Activated T-helper 1 cell treated with anti-CD3 and anti-CD28 coated beads, Interleukin-12 subunit alpha, Interleukin-12 subunit beta, Interleukin-2, Interleukin-4 antibody, amounts not matched to agents 30 ng/mL and 10 ng/mL and 1 ng/mL, durations not matched to agents 14 hours and 24 hours and 36 hours (primary cell): Measurements from ENCODE around the gene FNDC5. TPM values are rescaled to one million over a fixed set of nuclear protein-coding genes. Genes with fewer than 3 reads are reported as not detected.
A peak's percentile ranks its signal among the peaks of the same experiment; 100 is the strongest.

Source experiments
- DNase-seq: peaks from one replicate; pipeline ENCODE4 v3.0.0; 2021; ENCODE audit warnings: low spot score
- H3K27ac Mint-ChIP-seq: one replicate; pipeline ENCODE4 v1.8.0; 2021; ENCODE audit warnings: mild to moderate bottlenecking, mixed read lengths
- H3K27me3 Mint-ChIP-seq: one replicate; pipeline ENCODE4 v1.8.0; 2022; ENCODE audit warnings: mild to moderate bottlenecking, moderate library complexity, mixed read lengths; ENCODE audit not compliant: insufficient read depth
- H3K36me3 Mint-ChIP-seq: one replicate; pipeline ENCODE4 v1.8.0; 2021; ENCODE audit warnings: low read depth, mixed read lengths
- H3K4me1 Mint-ChIP-seq: one replicate; pipeline ENCODE4 v1.8.0; 2021; ENCODE audit warnings: low read depth, mixed read lengths
- H3K4me3 Mint-ChIP-seq: one replicate; pipeline ENCODE4 v1.8.0; 2021; ENCODE audit warnings: mild to moderate bottlenecking, moderate library complexity, mixed read lengths
- H3K9me3 Mint-ChIP-seq: one replicate; pipeline ENCODE4 v1.8.0; 2021; ENCODE audit warnings: mixed read lengths
- intact Hi-C: fragments of 100-400 bp; cut with micrococcal nuclease; formaldehyde crosslinking; loops from one replicate; pipeline ENCODE4 v1.15.1; 2024
- total RNA-seq: library from RNA; stranded (reverse); gene quantifications from 2 replicates; pipeline ENCODE4 v1.2.3, GENCODE V29; 2022

The FNDC5 gene
- total RNA-seq, 1 donor from 2014 or later, result not detected

- DNase-seq, result no peak
- Mint-ChIP-seq H3K4me1 (peaks cover 8% of the 10 kb centered on the region), H3K9me3 (no peaks in the 10 kb centered on the region), H3K4me3 (no peak overlapping the region), H3K36me3 (peaks cover 7% of the 10 kb centered on the region), H3K27ac (no peak overlapping the region), H3K27me3 (peaks cover 47% of the 10 kb centered on the region)
- intact Hi-C loops, result loop anchor here (2.0 to 5.0 kb wide), 2 partner anchors 56 to 473 kb away; partner anchors contain the start of genes S100PBP and YARS1
Observed at GRCh38 chr1:32873484-32873883, 2.8 kb upstream of the FNDC5 start.

DNA sequence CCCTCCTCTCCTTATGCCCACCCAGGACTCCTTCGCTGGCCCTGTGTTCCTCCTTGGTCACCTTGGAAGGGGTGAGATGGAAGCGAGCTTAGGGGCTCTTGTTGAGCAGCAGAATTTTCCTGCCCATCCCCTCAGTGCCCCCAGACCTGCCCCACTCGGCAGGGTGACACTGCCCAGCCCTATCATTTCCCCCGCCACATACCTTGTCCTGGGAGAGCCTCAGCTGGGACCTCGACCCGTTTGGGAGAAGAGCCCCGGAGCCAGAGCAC, 1.4 kb upstream of the FNDC5 start:
- Mint-ChIP-seq H3K4me1 (peaks cover 8% of the 10 kb centered on the region), H3K36me3 (peaks cover 7% of the 10 kb centered on the region), H3K27me3 (peaks cover 50% of the 10 kb centered on the region), H3K9me3 (no peaks in the 10 kb centered on the region), H3K4me3 (no peak overlapping the region), H3K27ac (no peak overlapping the region)
- DNase-seq, result no peak
- intact Hi-C loops, result loop anchor here (1.0 to 5.0 kb wide), 4 partner anchors 55 to 471 kb away; partner anchors contain the start of genes S100PBP and YARS1

GRCh38 chr1:32871364-32872191, 866 bp upstream of the FNDC5 start:
- intact Hi-C loops, result loop anchor here (1.0 to 5.0 kb wide), 4 partner anchors 54 to 471 kb away; partner anchors contain the start of genes S100PBP and YARS1
- Mint-ChIP-seq H3K4me1 (peaks cover 8% of the 10 kb centered on the region), H3K36me3 (peaks cover 8% of the 10 kb centered on the region), H3K4me3 (peak overlapping the region; percentile 56), H3K27me3 (peaks cover 50% of the 10 kb centered on the region), H3K27ac (no peak overlapping the region), H3K9me3 (no peaks in the 10 kb centered on the region)
- DNase-seq, result no peak

- no peak overlapping the region for H3K27ac Mint-ChIP-seq
- peak overlapping the region; percentile 56 for H3K4me3 Mint-ChIP-seq
- DNase-seq, result no peak
- H3K36me3 Mint-ChIP-seq, result peaks cover 11% of the 10 kb centered on the region
- H3K9me3 Mint-ChIP-seq, result no peaks in the 10 kb centered on the region
- no peaks in the 10 kb centered on the region for H3K4me1 Mint-ChIP-seq
- peaks cover 42% of the 10 kb centered on the region for H3K27me3 Mint-ChIP-seq
- intact Hi-C loops, result loop anchor here (5.0 kb wide), 1 partner anchor 53 kb away; the partner anchor contains the start of genes S100PBP and YARS1
Observed at GRCh38 chr1:32869923-32870614, 643 bp downstream of the FNDC5 start.

GRCh38 chr1:32868806-32869455, 1.8 kb downstream of the FNDC5 start:
- intact Hi-C loops, result no loop called here
- Mint-ChIP-seq H3K9me3 (no peaks in the 10 kb centered on the region), H3K36me3 (peaks cover 21% of the 10 kb centered on the region), H3K4me3 (no peak overlapping the region), H3K27ac (no peak overlapping the region), H3K27me3 (peaks cover 38% of the 10 kb centered on the region), H3K4me1 (no peaks in the 10 kb centered on the region)
- DNase-seq, result no peak

- Mint-ChIP-seq H3K4me1 (no peaks in the 10 kb centered on the region), H3K27ac (no peak overlapping the region), H3K36me3 (peaks cover 23% of the 10 kb centered on the region), H3K9me3 (no peaks in the 10 kb centered on the region), H3K4me3 (no peak overlapping the region), H3K27me3 (peaks cover 36% of the 10 kb centered on the region)
- intact Hi-C loops, result no loop called here
- DNase-seq, result no peak
Observed at GRCh38 chr1:32868085-32868484, 2.6 kb downstream of the FNDC5 start.

DNA sequence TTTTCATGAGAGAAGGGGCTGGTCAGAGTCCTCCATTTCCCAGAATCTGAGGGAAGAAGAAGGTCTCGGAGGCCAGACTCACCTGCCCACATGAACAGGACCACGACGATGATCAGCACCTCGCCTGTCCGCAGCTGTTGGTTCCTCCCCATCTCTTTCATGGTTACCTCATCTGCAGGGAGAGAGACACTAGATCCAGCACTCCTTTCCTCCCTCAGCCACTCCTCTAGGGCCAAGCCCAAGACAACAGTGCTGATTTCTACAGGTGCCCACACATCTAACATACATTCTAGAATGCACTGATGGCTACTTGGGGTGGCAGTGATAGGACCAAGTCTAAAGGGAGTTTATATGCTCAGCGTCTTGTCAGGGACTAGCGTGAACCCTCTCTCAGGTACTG, 3.0 kb downstream of the FNDC5 start:
- H3K27me3 Mint-ChIP-seq, result peaks cover 32% of the 10 kb centered on the region
- H3K4me1 Mint-ChIP-seq, result no peaks in the 10 kb centered on the region
- intact Hi-C loops, result no loop called here
- no peak overlapping the region for H3K27ac Mint-ChIP-seq
- no peak overlapping the region for H3K4me3 Mint-ChIP-seq
- H3K9me3 Mint-ChIP-seq, result no peaks in the 10 kb centered on the region
- no peak for DNase-seq
- H3K36me3 Mint-ChIP-seq, result peaks cover 27% of the 10 kb centered on the region

- Mint-ChIP-seq H3K4me3 (no peak overlapping the region), H3K27ac (no peak overlapping the region), H3K36me3 (peaks cover 30% of the 10 kb centered on the region), H3K27me3 (peaks cover 28% of the 10 kb centered on the region), H3K9me3 (no peaks in the 10 kb centered on the region), H3K4me1 (no peaks in the 10 kb centered on the region)
- DNase-seq, result no peak
- intact Hi-C loops, result no loop called here
Observed at GRCh38 chr1:32867151-32867550, 3.6 kb downstream of the FNDC5 start.

- Mint-ChIP-seq H3K4me3 (no peak overlapping the region), H3K9me3 (no peaks in the 10 kb centered on the region), H3K4me1 (no peaks in the 10 kb centered on the region), H3K27me3 (peaks cover 17% of the 10 kb centered on the region), H3K27ac (no peak overlapping the region), H3K36me3 (peaks cover 35% of the 10 kb centered on the region)
- intact Hi-C loops, result no loop called here
- no peak for DNase-seq
Observed at GRCh38 chr1:32865639-32866405, 4.9 kb downstream of the FNDC5 start.

GRCh38 chr1:32864375-32865019, 6.2 kb downstream of the FNDC5 start:
- Mint-ChIP-seq H3K9me3 (no peaks in the 10 kb centered on the region), H3K27me3 (peaks cover 8% of the 10 kb centered on the region), H3K36me3 (peaks cover 32% of the 10 kb centered on the region), H3K27ac (no peak overlapping the region), H3K4me1 (no peaks in the 10 kb centered on the region), H3K4me3 (no peak overlapping the region)
- intact Hi-C loops, result no loop called here
- no peak for DNase-seq

DNA sequence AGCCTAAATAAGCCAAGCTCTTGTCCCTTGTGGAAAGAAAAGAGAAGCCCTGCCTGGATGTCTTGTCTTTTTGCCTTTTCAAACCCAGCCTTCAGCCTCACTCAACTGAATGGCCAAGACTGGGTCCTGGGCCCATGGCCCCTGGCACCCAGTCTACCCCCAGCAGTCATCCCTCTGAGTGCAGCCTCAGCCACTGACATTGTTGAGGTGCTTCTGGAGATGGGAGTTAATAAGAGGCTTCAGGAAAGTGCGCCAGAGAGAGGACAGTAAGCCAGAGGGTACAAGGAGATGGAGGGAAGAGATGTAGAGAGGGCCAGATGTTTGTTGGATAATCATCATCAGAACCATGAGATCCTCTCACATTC, 6.8 kb downstream of the FNDC5 start:
- no peak for DNase-seq
- no peaks in the 10 kb centered on the region for H3K4me1 Mint-ChIP-seq
- no peak overlapping the region for H3K4me3 Mint-ChIP-seq
- H3K9me3 Mint-ChIP-seq, result no peaks in the 10 kb centered on the region
- H3K27ac Mint-ChIP-seq, result no peak overlapping the region
- peaks cover 31% of the 10 kb centered on the region for H3K36me3 Mint-ChIP-seq
- intact Hi-C loops, result no loop called here
- H3K27me3 Mint-ChIP-seq, result peaks cover 3% of the 10 kb centered on the region

GRCh38 chr1:32863218-32863880, 7.4 kb downstream of the FNDC5 start:
- no peak for DNase-seq
- H3K27me3 Mint-ChIP-seq, result peaks cover 2% of the 10 kb centered on the region
- no peaks in the 10 kb centered on the region for H3K9me3 Mint-ChIP-seq
- intact Hi-C loops, result no loop called here
- no peaks in the 10 kb centered on the region for H3K4me1 Mint-ChIP-seq
- H3K4me3 Mint-ChIP-seq, result no peak overlapping the region
- no peak overlapping the region for H3K27ac Mint-ChIP-seq
- peaks cover 28% of the 10 kb centered on the region for H3K36me3 Mint-ChIP-seq
